Loucy (cell line): ENCODE measurements around the gene TM9SF4.

Experiments
- H2AFZ ChIP-seq: fragments of 200-600 bp; sonication (generic); 2 replicates; pipeline ENCODE4 v1.6.0; 2016; ENCODE audit warnings: antibody characterized with exemption, mild to moderate bottlenecking, low read length, moderate library complexity
- H3F3A ChIP-seq: fragments of 200-600 bp; 2 replicates; pipeline ENCODE4 v1.6.0; 2016; ENCODE audit warnings: antibody characterized with exemption, low read depth, mild to moderate bottlenecking
- H3K27me3 ChIP-seq: fragments of 200-600 bp; sonication (generic); 2 replicates; pipeline ENCODE4 v1.6.1; 2014; ENCODE audit warnings: low read length, mild to moderate bottlenecking; ENCODE audit not compliant: insufficient read depth, poor library complexity, severe bottlenecking
- H3K36me3 ChIP-seq: fragments of 200-600 bp; sonication (generic); 2 replicates; pipeline ENCODE4 v1.6.1; 2016; ENCODE audit warnings: low read length; ENCODE audit not compliant: insufficient read depth
- H3K4me1 ChIP-seq: fragments of 200-600 bp; sonication (generic); 2 replicates; pipeline ENCODE4 v1.5.1; 2014; ENCODE audit warnings: low read length, mild to moderate bottlenecking; ENCODE audit not compliant: insufficient read depth, poor library complexity, severe bottlenecking
- H3K4me2 ChIP-seq: fragments of 200-600 bp; sonication (generic); 2 replicates; pipeline ENCODE4 v1.6.0; 2014; ENCODE audit warnings: antibody characterized with exemption, low read length, low read depth, mild to moderate bottlenecking; ENCODE audit not compliant: poor library complexity, severe bottlenecking
- H3K4me3 ChIP-seq: fragments of 200-600 bp; sonication (generic); 2 replicates; pipeline ENCODE4 v1.5.1; 2014; ENCODE audit warnings: low read length, mild to moderate bottlenecking, mixed read lengths; ENCODE audit not compliant: poor library complexity, severe bottlenecking
- H3K79me2 ChIP-seq: fragments of 200-600 bp; sonication (generic); 2 replicates; pipeline ENCODE4 v1.6.1; 2014; ENCODE audit warnings: low read length; ENCODE audit not compliant: insufficient read depth
- H3K9ac ChIP-seq: fragments of 200-600 bp; sonication (generic); 2 replicates; pipeline ENCODE4 v1.6.0; 2014; ENCODE audit warnings: mild to moderate bottlenecking, low read depth, low read length, moderate library complexity; ENCODE audit not compliant: poor library complexity, severe bottlenecking
- H3K9me2 ChIP-seq: fragments of 200-600 bp; sonication (generic); replicated peaks from 2 replicates; pipeline ENCODE4 v1.6.1; 2016; ENCODE audit warnings: low read depth, low read length, mixed read lengths
- H3K9me3 ChIP-seq: fragments of 200-600 bp; sonication (generic); 2 replicates; pipeline ENCODE4 v1.6.1; 2014; ENCODE audit warnings: mild to moderate bottlenecking, antibody characterized with exemption, low read length, low read depth; ENCODE audit not compliant: insufficient read depth
- H4K20me1 ChIP-seq: fragments of 200-600 bp; sonication (generic); 2 replicates; pipeline ENCODE4 v1.6.0; 2014; ENCODE audit warnings: antibody characterized with exemption, low read length, mild to moderate bottlenecking; ENCODE audit not compliant: insufficient read depth, poor library complexity, severe bottlenecking
- CTCF ChIP-seq: fragments of 200-600 bp; sonication (generic); conservative IDR thresholded peaks from 2 replicates; pipeline ENCODE4 v1.5.1; 2014; ENCODE audit warnings: mild to moderate bottlenecking, antibody characterized with exemption, low read length
- EZH2phosphoT487 ChIP-seq: fragments of 200-600 bp; IDR thresholded peaks from 2 replicates; pipeline ENCODE4 v1.6.1; 2018; ENCODE audit warnings: antibody characterized with exemption, mild to moderate bottlenecking, moderate library complexity, borderline replicate concordance

The TM9SF4 gene

GRCh38 chr20:32140603-32141002 is 31.1 kb downstream of the TM9SF4 start:
- no peaks in the 10 kb centered on the region for H3K4me1 ChIP-seq
- no peaks in the 10 kb centered on the region for H3K9me3 ChIP-seq
- H3K79me2 ChIP-seq: no peaks in the 10 kb centered on the region
- H3F3A ChIP-seq: no peaks in the 10 kb centered on the region
- H3K9me2 ChIP-seq: no peaks in the 10 kb centered on the region
- peaks cover 94% of the 10 kb centered on the region; the same call in 1 of the 2 replicates for H3K36me3 ChIP-seq
- H2AFZ ChIP-seq: no peak overlapping the region
- TF ChIP-seq CTCF (no peak), EZH2phosphoT487 (no peak)
- H3K9ac ChIP-seq: no peak overlapping the region
- no peak overlapping the region for H3K4me3 ChIP-seq
- H3K27me3 ChIP-seq: no peaks in the 10 kb centered on the region
- H4K20me1 ChIP-seq: no peaks in the 10 kb centered on the region
- no peak overlapping the region for H3K4me2 ChIP-seq

- H3K9ac ChIP-seq: no peak overlapping the region
- H3K4me3 ChIP-seq: no peak overlapping the region
- H3F3A ChIP-seq: no peaks in the 10 kb centered on the region
- H2AFZ ChIP-seq: no peak overlapping the region
- no peaks in the 10 kb centered on the region for H3K27me3 ChIP-seq
- TF ChIP-seq EZH2phosphoT487 (no peak), CTCF (no peak)
- H3K4me1 ChIP-seq: no peaks in the 10 kb centered on the region
- no peak overlapping the region for H3K4me2 ChIP-seq
- no peaks in the 10 kb centered on the region for H4K20me1 ChIP-seq
- H3K9me3 ChIP-seq: no peaks in the 10 kb centered on the region
- no peaks in the 10 kb centered on the region for H3K79me2 ChIP-seq
- no peaks in the 10 kb centered on the region for H3K9me2 ChIP-seq
- H3K36me3 ChIP-seq: peaks cover 95% of the 10 kb centered on the region; the same call in 1 of the 2 replicates
These were observed 32.0 kb downstream of the TM9SF4 start for GRCh38 chr20:32141465-32141980.

- Histone ChIP-seq H3K27me3 (no peaks in the 10 kb centered on the region), H3K9me2 (no peaks in the 10 kb centered on the region), H3K4me1 (no peaks in the 10 kb centered on the region), H3K4me3 (no peak overlapping the region), H3F3A (no peaks in the 10 kb centered on the region), H3K4me2 (no peak overlapping the region), H4K20me1 (no peaks in the 10 kb centered on the region), H3K36me3 (peaks cover 95% of the 10 kb centered on the region; the same call in 1 of the 2 replicates), H2AFZ (no peak overlapping the region), H3K9ac (no peak overlapping the region), H3K79me2 (no peaks in the 10 kb centered on the region), H3K9me3 (no peaks in the 10 kb centered on the region)
- TF ChIP-seq CTCF (no peak), EZH2phosphoT487 (no peak)
These were observed 32.6 kb downstream of the TM9SF4 start for GRCh38 chr20:32142088-32142487.
